Measurements from ENCODE around the gene RASSF10. TPM values are rescaled to one million over a fixed set of nuclear protein-coding genes. Genes with fewer than 3 reads are reported as not detected.

Gene RASSF10
- total RNA-seq, 2 experiments from 2014 or later: not detected

DNA sequence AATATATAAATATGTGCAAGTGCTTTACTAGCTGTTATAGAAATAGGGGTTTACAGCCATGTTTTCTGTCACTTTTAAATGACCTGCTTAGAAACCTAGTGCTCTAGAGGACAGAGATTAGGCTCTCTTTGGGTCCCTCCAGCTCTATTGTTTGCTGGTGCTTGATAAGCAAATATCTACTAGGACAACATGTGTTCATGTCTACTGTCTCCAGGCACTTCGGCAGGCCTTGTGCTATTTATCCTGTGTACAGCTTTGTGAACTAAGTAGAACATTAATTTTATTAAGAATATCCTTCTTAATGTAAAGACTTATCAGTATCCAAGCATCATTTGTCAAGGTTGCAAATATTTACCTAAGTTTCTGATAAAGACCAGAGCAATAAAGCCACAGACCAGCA is 11.9 kb upstream of the RASSF10 start:
- no peak overlapping the region for H3K4me3 Mint-ChIP-seq
- POLR2A ChIA-PET: no interaction called here

DNA sequence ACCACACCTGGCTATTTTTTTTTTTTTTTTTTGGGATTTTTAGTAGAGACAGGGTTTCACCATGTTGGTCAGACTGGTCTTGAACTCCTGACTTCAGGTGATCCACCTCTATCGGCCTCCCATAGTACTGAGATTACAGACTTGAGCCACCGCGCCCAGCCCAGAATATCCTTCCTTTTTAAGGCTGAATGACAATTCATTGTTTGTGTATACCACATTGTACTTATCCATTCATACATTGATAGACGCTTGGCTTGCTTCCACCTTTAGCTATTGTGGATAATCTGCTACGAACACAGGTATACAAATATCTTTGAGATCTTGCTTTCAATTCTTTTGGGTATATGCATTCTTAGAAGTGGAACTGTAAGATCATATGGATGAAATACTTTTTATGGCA is 10.8 kb upstream of the RASSF10 start:
- ATAC-seq: no peak
- H3K36me3 Mint-ChIP-seq (ENCODE audit: low read depth): no peaks in the 10 kb centered on the region
- CTCF ChIA-PET: interaction anchor here (1.0 kb wide), 1 partner anchor 11 kb away, joined by 3 read pairs; the partner anchor contains the start of gene RASSF10

More for the DNA sequence above, 11.9 kb upstream of the RASSF10 start:
- CTCF ChIA-PET: no interaction called here
- DNase-seq (no peak), ATAC-seq (no peak)
- Mint-ChIP-seq H3K27me3 (ENCODE audit: low read depth) (peaks cover 15% of the 10 kb centered on the region), H3K36me3 (ENCODE audit: low read depth) (no peaks in the 10 kb centered on the region), H3K27ac (no peak overlapping the region), H3K9me3 (ENCODE audit: insufficient read depth) (no peaks in the 10 kb centered on the region), H3K4me1 (ENCODE audit: low read depth) (no peaks in the 10 kb centered on the region)

DNA sequence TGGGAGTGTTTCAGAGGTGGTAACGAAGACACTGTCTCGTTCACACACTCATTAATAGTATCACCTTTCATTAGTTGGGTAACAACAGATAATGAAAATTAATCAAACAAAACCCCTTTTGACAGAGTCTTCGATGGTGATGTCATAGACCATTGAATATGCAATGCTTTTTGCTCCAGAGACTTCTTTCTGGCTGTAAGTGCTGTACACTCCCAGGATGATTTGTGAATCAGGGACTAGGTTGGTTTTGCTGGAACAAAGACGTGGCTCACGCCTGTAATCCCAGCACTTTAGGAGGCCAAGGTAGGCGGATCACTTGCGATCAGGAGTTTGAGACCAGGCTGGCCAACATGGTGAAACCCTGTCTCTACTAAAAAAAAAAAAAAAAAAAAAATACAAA is 9.5 kb upstream of the RASSF10 start:
- H3K36me3 Mint-ChIP-seq (ENCODE audit: low read depth): no peaks in the 10 kb centered on the region
- CTCF ChIA-PET: no interaction called here

More for the DNA sequence above, 10.8 kb upstream of the RASSF10 start:
- no peak overlapping the region for H3K27ac Mint-ChIP-seq
- DNase-seq: no peak
- POLR2A ChIA-PET: no interaction called here
- H3K27me3 Mint-ChIP-seq (ENCODE audit: low read depth): peaks cover 20% of the 10 kb centered on the region
- no peak overlapping the region for H3K4me3 Mint-ChIP-seq
- no peaks in the 10 kb centered on the region for H3K4me1 Mint-ChIP-seq (ENCODE audit: low read depth)
- H3K9me3 Mint-ChIP-seq (ENCODE audit: insufficient read depth): no peaks in the 10 kb centered on the region

GRCh38 chr11:13000116-13000515 is 9.0 kb upstream of the RASSF10 start:
- POLR2A ChIA-PET: no interaction called here
- ATAC-seq: no peak
- no peak overlapping the region for H3K4me3 Mint-ChIP-seq
- H3K27ac Mint-ChIP-seq: no peak overlapping the region
- CTCF ChIA-PET: no interaction called here
- no peaks in the 10 kb centered on the region for H3K4me1 Mint-ChIP-seq (ENCODE audit: low read depth)
- peaks cover 22% of the 10 kb centered on the region for H3K27me3 Mint-ChIP-seq (ENCODE audit: low read depth)
- H3K36me3 Mint-ChIP-seq (ENCODE audit: low read depth): no peaks in the 10 kb centered on the region
- DNase-seq: no peak
- no peaks in the 10 kb centered on the region for H3K9me3 Mint-ChIP-seq (ENCODE audit: insufficient read depth)

More for the DNA sequence above, 9.5 kb upstream of the RASSF10 start:
- H3K4me3 Mint-ChIP-seq: no peak overlapping the region
- peaks cover 21% of the 10 kb centered on the region for H3K27me3 Mint-ChIP-seq (ENCODE audit: low read depth)
- POLR2A ChIA-PET: no interaction called here
- DNase-seq (no peak), ATAC-seq (no peak)
- no peaks in the 10 kb centered on the region for H3K9me3 Mint-ChIP-seq (ENCODE audit: insufficient read depth)
- no peak overlapping the region for H3K27ac Mint-ChIP-seq
- H3K4me1 Mint-ChIP-seq (ENCODE audit: low read depth): no peaks in the 10 kb centered on the region

DNA sequence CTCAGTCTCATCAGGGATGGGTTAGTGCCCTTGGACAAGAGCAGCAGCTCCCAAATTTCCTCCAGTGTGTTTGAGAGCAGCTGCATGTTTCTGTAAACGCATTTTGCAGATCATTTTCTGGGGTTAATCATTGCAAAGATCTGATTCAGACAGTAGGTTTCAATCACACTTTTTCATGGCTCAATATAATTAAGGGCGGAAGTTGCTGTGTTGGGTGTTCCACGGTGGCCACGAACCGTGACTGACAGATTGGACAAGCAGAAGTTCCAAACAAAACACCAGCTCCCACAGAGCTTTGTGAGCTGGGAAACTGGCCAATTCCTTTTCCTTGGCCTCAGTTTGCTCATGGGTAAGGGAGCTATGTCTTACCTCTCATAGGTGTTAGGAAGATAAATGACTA is 8.4 kb upstream of the RASSF10 start:
- Mint-ChIP-seq H3K9me3 (ENCODE audit: insufficient read depth) (no peaks in the 10 kb centered on the region), H3K4me1 (ENCODE audit: low read depth) (no peaks in the 10 kb centered on the region), H3K27ac (no peak overlapping the region), H3K27me3 (ENCODE audit: low read depth) (peaks cover 25% of the 10 kb centered on the region), H3K36me3 (ENCODE audit: low read depth) (no peaks in the 10 kb centered on the region), H3K4me3 (no peak overlapping the region)
- POLR2A ChIA-PET: no interaction called here
- CTCF ChIA-PET: no interaction called here
- DNase-seq (no peak), ATAC-seq (no peak)

GRCh38 chr11:13003736-13004493 is 5.2 kb upstream of the RASSF10 start:
- H3K9me3 Mint-ChIP-seq (ENCODE audit: insufficient read depth): no peaks in the 10 kb centered on the region
- no peaks in the 10 kb centered on the region for H3K36me3 Mint-ChIP-seq (ENCODE audit: low read depth)
- ChIA-PET CTCF (no interaction called here), POLR2A (no interaction called here)
- no peak overlapping the region for H3K4me3 Mint-ChIP-seq
- ATAC-seq (no peak), DNase-seq (no peak)
- H3K4me1 Mint-ChIP-seq (ENCODE audit: low read depth): peaks cover 4% of the 10 kb centered on the region
- H3K27ac Mint-ChIP-seq: no peak overlapping the region
- H3K27me3 Mint-ChIP-seq (ENCODE audit: low read depth): peaks cover 49% of the 10 kb centered on the region

- Mint-ChIP-seq H3K9me3 (ENCODE audit: insufficient read depth) (no peaks in the 10 kb centered on the region), H3K27me3 (ENCODE audit: low read depth) (peaks cover 66% of the 10 kb centered on the region), H3K4me1 (ENCODE audit: low read depth) (peaks cover 5% of the 10 kb centered on the region), H3K4me3 (no peak overlapping the region), H3K36me3 (ENCODE audit: low read depth) (no peaks in the 10 kb centered on the region), H3K27ac (no peak overlapping the region)
- ATAC-seq: no peak
- ChIA-PET POLR2A (no interaction called here), CTCF (no interaction called here)
- no peak for DNase-seq
These were observed 1.7 kb upstream of the RASSF10 start for GRCh38 chr11:13007182-13008060.

DNA sequence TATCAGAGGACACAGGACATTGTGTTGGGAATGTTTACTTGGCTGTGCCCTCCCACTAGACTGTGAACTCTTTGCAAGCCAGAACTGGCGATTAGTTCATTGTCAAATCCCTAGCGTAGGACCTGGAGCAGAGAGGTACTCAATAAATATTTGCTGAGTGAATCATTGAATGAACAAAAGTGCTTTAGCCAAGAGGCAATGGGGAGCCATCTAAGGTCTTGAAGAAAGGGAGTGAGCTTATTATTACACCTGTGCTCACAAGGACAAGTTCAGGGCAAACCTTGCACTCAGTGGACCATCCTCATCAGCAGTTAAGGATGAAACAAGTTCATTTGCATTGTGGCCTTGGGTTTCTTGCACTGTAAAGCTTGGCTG is 1.1 kb upstream of the RASSF10 start:
- DNase-seq (no peak), ATAC-seq (no peak)
- POLR2A ChIA-PET: no interaction called here
- H3K27me3 Mint-ChIP-seq (ENCODE audit: low read depth): peaks cover 67% of the 10 kb centered on the region
- no peaks in the 10 kb centered on the region for H3K9me3 Mint-ChIP-seq (ENCODE audit: insufficient read depth)
- CTCF ChIA-PET: no interaction called here
- H3K4me1 Mint-ChIP-seq (ENCODE audit: low read depth): peaks cover 5% of the 10 kb centered on the region
- H3K36me3 Mint-ChIP-seq (ENCODE audit: low read depth): no peaks in the 10 kb centered on the region
- no peak overlapping the region for H3K27ac Mint-ChIP-seq
- H3K4me3 Mint-ChIP-seq: no peak overlapping the region

DNA sequence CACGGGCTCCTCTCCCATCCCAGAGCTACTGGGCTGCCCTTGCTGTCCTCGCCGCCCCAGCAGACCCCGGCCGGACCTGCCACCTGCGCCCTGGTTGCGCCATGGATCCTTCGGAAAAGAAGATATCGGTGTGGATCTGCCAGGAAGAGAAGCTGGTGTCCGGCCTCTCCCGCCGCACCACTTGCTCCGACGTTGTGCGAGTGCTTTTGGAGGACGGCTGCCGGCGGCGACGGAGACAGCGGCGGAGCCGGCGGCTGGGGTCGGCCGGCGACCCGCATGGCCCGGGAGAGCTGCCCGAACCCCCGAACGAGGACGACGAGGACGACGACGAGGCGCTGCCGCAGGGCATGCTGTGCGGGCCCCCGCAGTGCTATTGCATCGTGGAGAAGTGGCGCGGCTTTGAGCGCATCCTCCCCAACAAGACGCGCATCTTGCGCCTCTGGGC is 382 bp downstream of the RASSF10 start:
- ChIA-PET CTCF (interaction anchor here (1.4 kb wide), 1 partner anchor 11 kb away, joined by 3 read pairs; no protein-coding TSS in a partner anchor), POLR2A (interaction anchor here (0.6 kb wide), 1 partner anchor 88 kb away, joined by 7 read pairs; no protein-coding TSS in a partner anchor)
- Mint-ChIP-seq H3K4me1 (ENCODE audit: low read depth) (peaks cover 5% of the 10 kb centered on the region), H3K9me3 (ENCODE audit: insufficient read depth) (no peaks in the 10 kb centered on the region), H3K36me3 (ENCODE audit: low read depth) (no peaks in the 10 kb centered on the region), H3K27me3 (ENCODE audit: low read depth) (peaks cover 70% of the 10 kb centered on the region), H3K27ac (no peak overlapping the region), H3K4me3 (no peak overlapping the region)
- DNase-seq (no peak), ATAC-seq (peak; percentile 19)

DNA sequence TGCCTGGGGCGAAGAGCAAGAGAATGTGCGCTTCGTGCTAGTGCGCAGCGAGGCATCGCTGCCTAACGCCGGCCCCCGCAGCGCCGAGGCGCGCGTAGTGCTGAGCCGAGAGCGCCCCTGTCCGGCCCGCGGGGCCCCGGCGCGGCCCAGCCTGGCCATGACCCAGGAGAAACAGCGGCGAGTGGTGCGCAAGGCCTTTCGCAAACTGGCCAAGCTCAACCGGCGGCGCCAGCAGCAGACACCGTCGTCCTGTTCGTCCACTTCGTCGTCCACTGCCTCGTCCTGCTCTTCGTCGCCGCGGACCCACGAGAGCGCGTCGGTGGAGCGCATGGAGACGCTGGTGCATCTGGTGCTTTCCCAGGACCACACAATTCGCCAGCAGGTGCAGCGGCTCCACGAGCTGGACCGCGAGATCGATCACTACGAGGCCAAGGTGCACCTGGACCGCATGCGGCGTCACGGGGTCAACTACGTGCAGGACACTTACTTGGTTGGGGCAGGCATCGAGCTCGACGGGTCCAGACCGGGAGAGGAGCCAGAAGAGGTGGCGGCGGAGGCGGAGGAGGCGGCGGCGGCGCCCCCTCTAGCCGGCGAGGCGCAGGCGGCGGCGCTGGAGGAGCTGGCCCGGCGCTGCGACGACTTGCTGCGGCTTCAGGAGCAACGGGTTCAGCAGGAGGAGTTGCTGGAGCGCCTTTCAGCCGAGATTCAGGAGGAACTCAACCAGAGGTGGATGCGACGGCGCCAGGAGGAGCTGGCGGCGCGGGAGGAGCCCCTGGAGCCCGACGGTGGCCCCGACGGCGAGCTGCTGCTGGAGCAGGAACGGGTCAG is 1.0 kb downstream of the RASSF10 start:
- CTCF ChIA-PET: interaction anchor here (1.4 kb wide), 1 partner anchor 11 kb away, joined by 3 read pairs; no protein-coding TSS in a partner anchor
- H3K9me3 Mint-ChIP-seq (ENCODE audit: insufficient read depth): no peaks in the 10 kb centered on the region
- ATAC-seq: no peak

GRCh38 chr11:13010749-13011465 is 1.8 kb downstream of the RASSF10 start:
- Mint-ChIP-seq H3K27me3 (ENCODE audit: low read depth) (peaks cover 67% of the 10 kb centered on the region), H3K9me3 (ENCODE audit: insufficient read depth) (no peaks in the 10 kb centered on the region), H3K36me3 (ENCODE audit: low read depth) (no peaks in the 10 kb centered on the region), H3K27ac (no peak overlapping the region), H3K4me1 (ENCODE audit: low read depth) (peaks cover 5% of the 10 kb centered on the region), H3K4me3 (no peak overlapping the region)
- DNase-seq (no peak), ATAC-seq (no peak)
- ChIA-PET CTCF (interaction anchor here (1.0 kb wide), 1 partner anchor 18 kb away, joined by 3 read pairs; no protein-coding TSS in a partner anchor), POLR2A (no interaction called here)

More for the DNA sequence above, 1.0 kb downstream of the RASSF10 start:
- Mint-ChIP-seq H3K4me1 (ENCODE audit: low read depth) (peaks cover 5% of the 10 kb centered on the region), H3K36me3 (ENCODE audit: low read depth) (no peaks in the 10 kb centered on the region), H3K4me3 (no peak overlapping the region), H3K27me3 (ENCODE audit: low read depth) (peaks cover 68% of the 10 kb centered on the region), H3K27ac (no peak overlapping the region)
- no peak for DNase-seq
- POLR2A ChIA-PET: no interaction called here
